ENCODE results near the gene DENND2C. TPM values are rescaled to one million over a fixed set of nuclear protein-coding genes. Genes with fewer than 3 reads are reported as not detected.

The DENND2C gene
- total and polyA plus RNA-seq, 2 experiments from 2014 or later = 1.4 to 5.6 TPM

GRCh38 chr1:114648503-114648902, 21.3 kb downstream of the DENND2C start:
- TF ChIP-seq EZH2phosphoT487 (IDR thresholded peaks at IDR 0.05; ENCODE audit: low read depth, severe bottlenecking, unreplicated experiment) = no peak
- no peak for TF ChIP-seq EZH2 (IDR thresholded peaks at IDR 0.05; ENCODE audit: borderline replicate concordance)
- TF ChIP-seq CTCF (IDR thresholded peaks at IDR 0.05; ENCODE audit: poor library complexity) = no peak
- H3K79me2 ChIP-seq = no peaks in the 10 kb centered on the region
- no peaks in the 10 kb centered on the region for H3K9me2 ChIP-seq (replicated peaks; ENCODE audit: insufficient read depth)
- no peak overlapping the region for H3K4me3 ChIP-seq
- no peaks in the 10 kb centered on the region for H3K27me3 ChIP-seq
- no peak overlapping the region for H2AFZ ChIP-seq
- H3K4me2 ChIP-seq = no peak overlapping the region
- H3K27ac ChIP-seq = no peak overlapping the region
- 89% methylated on average over 1 of the region's 1 CpG for WGBS (ENCODE audit: low lambda C conversion rate, missing lambda C conversion rate)
- no peaks in the 10 kb centered on the region for H4K20me1 ChIP-seq (ENCODE audit: insufficient read depth, poor library complexity, severe bottlenecking)
- no peaks in the 10 kb centered on the region for H3K9me3 ChIP-seq (ENCODE audit: low read depth)
- no peaks in the 10 kb centered on the region for H3K4me1 ChIP-seq (ENCODE audit: insufficient read depth)
- no peaks in the 10 kb centered on the region for H3K36me3 ChIP-seq (replicated peaks; ENCODE audit: insufficient read depth, low read depth)
- DNase-seq (ENCODE audit: low spot score) = no peak

- no peak for TF ChIP-seq EZH2 (IDR thresholded peaks at IDR 0.05; ENCODE audit: borderline replicate concordance)
- no peak for TF ChIP-seq EZH2phosphoT487 (IDR thresholded peaks at IDR 0.05; ENCODE audit: low read depth, severe bottlenecking, unreplicated experiment)
- TF ChIP-seq CTCF (IDR thresholded peaks at IDR 0.05; ENCODE audit: poor library complexity) = no peak
- H3K4me1 ChIP-seq (ENCODE audit: insufficient read depth) = no peaks in the 10 kb centered on the region
- H3K4me3 ChIP-seq = no peak overlapping the region
- no peak overlapping the region for H3K4me2 ChIP-seq
- H3K9me3 ChIP-seq (ENCODE audit: low read depth) = no peaks in the 10 kb centered on the region
- H3K79me2 ChIP-seq = no peaks in the 10 kb centered on the region
- H3K9me2 ChIP-seq (replicated peaks; ENCODE audit: insufficient read depth) = no peaks in the 10 kb centered on the region
- no peaks in the 10 kb centered on the region for H3K36me3 ChIP-seq (replicated peaks; ENCODE audit: insufficient read depth, low read depth)
- no peak for DNase-seq (ENCODE audit: low spot score)
- H4K20me1 ChIP-seq (ENCODE audit: insufficient read depth, poor library complexity, severe bottlenecking) = no peaks in the 10 kb centered on the region
- H2AFZ ChIP-seq = no peak overlapping the region
- H3K27ac ChIP-seq = no peak overlapping the region
- no peaks in the 10 kb centered on the region for H3K27me3 ChIP-seq
- WGBS (ENCODE audit: low lambda C conversion rate, missing lambda C conversion rate) = 87% methylated on average over 2 of the region's 2 CpGs
These were observed 28.5 kb downstream of the DENND2C start for GRCh38 chr1:114641377-114641776.

GRCh38 chr1:114638910-114639309, 30.9 kb downstream of the DENND2C start:
- TF ChIP-seq EZH2 (IDR thresholded peaks at IDR 0.05; ENCODE audit: borderline replicate concordance) = no peak
- TF ChIP-seq CTCF (IDR thresholded peaks at IDR 0.05; ENCODE audit: poor library complexity) = no peak
- TF ChIP-seq EZH2phosphoT487 (IDR thresholded peaks at IDR 0.05; ENCODE audit: low read depth, severe bottlenecking, unreplicated experiment) = no peak
- Histone ChIP-seq H3K9me3 (ENCODE audit: low read depth) (no peaks in the 10 kb centered on the region), H3K79me2 (no peaks in the 10 kb centered on the region), H3K27ac (no peak overlapping the region), H3K4me2 (no peak overlapping the region), H3K4me3 (no peak overlapping the region), H3K9me2 (replicated peaks; ENCODE audit: insufficient read depth) (no peaks in the 10 kb centered on the region), H3K4me1 (ENCODE audit: insufficient read depth) (no peaks in the 10 kb centered on the region), H2AFZ (no peak overlapping the region), H3K36me3 (replicated peaks; ENCODE audit: insufficient read depth, low read depth) (no peaks in the 10 kb centered on the region), H3K27me3 (no peaks in the 10 kb centered on the region), H4K20me1 (ENCODE audit: insufficient read depth, poor library complexity, severe bottlenecking) (no peaks in the 10 kb centered on the region)
- DNase-seq (ENCODE audit: low spot score) = no peak
- 66% methylated on average over 3 of the region's 3 CpGs for WGBS (ENCODE audit: low lambda C conversion rate, missing lambda C conversion rate)

GRCh38 chr1:114632427-114632826, 37.4 kb downstream of the DENND2C start:
- H3K79me2 ChIP-seq = no peaks in the 10 kb centered on the region
- no peaks in the 10 kb centered on the region for H3K27me3 ChIP-seq
- no peak overlapping the region for H2AFZ ChIP-seq
- no peak for DNase-seq (ENCODE audit: low spot score)
- no peaks in the 10 kb centered on the region for H4K20me1 ChIP-seq (ENCODE audit: insufficient read depth, poor library complexity, severe bottlenecking)
- no peak overlapping the region for H3K4me2 ChIP-seq
- H3K4me3 ChIP-seq = no peak overlapping the region
- H3K4me1 ChIP-seq (ENCODE audit: insufficient read depth) = no peaks in the 10 kb centered on the region
- TF ChIP-seq EZH2 (IDR thresholded peaks at IDR 0.05; ENCODE audit: borderline replicate concordance) (no peak), CTCF (IDR thresholded peaks at IDR 0.05; ENCODE audit: poor library complexity) (no peak), EZH2phosphoT487 (IDR thresholded peaks at IDR 0.05; ENCODE audit: low read depth, severe bottlenecking, unreplicated experiment) (no peak)
- no peak overlapping the region for H3K27ac ChIP-seq
- H3K36me3 ChIP-seq (replicated peaks; ENCODE audit: insufficient read depth, low read depth) = no peaks in the 10 kb centered on the region
- H3K9me3 ChIP-seq (ENCODE audit: low read depth) = no peaks in the 10 kb centered on the region
- no peaks in the 10 kb centered on the region for H3K9me2 ChIP-seq (replicated peaks; ENCODE audit: insufficient read depth)

All from hepatocyte (in vitro differentiated cells).